B cell (primary cell): ENCODE measurements around the gene SMU1. TPM values are rescaled to one million over a fixed set of nuclear protein-coding genes. Genes with fewer than 3 reads are reported as not detected.

Experiments used
- ATAC-seq: fragments of 200-7000 bp; cut with Tn5 transposase; one replicate; pipeline ENCODE4 v1.10.0; 2021; ENCODE audit warnings: low read depth, mild to moderate bottlenecking, moderate number of reproducible peaks, moderate library complexity
- CTCF ChIA-PET: fragments of 350-600 bp; sonication (Branson Sonifier 250); formaldehyde crosslinking; loops from one replicate; lab custom pipeline; 2021; ENCODE audit warnings: antibody characterized with exemption, inconsistent platforms; lab: Charles Lee
- POLR2A ChIA-PET: fragments of 350-600 bp; sonication (Branson Sonifier 250); formaldehyde crosslinking; loops from one replicate; lab custom pipeline; 2021; ENCODE audit warnings: antibody characterized with exemption; lab: Charles Lee
- DNase-seq: peaks from one replicate; pipeline ENCODE4 v3.0.0; 2013
- H2AFZ ChIP-seq: 2 replicates; pipeline ENCODE4 v1.6.1; 2012; ENCODE audit warnings: mild to moderate bottlenecking, low read depth, low read length; ENCODE audit not compliant: insufficient read depth, poor library complexity, severe bottlenecking
- H3K27ac ChIP-seq, 2 donors: 1 replicate in 1 of 2; 2 replicates in 1 of 2; pipeline ENCODE4 v1.5.1; 2012 to 2013; ENCODE audit warnings: low read length in 2 of 2, mild to moderate bottlenecking in 2 of 2, moderate library complexity in 1 of 2
- H3K27me3 ChIP-seq, 4 experiments: fragments of 200-600 bp in 1 of 4; sonication (generic) in 1 of 4; replicated peaks in 1 of 4; 1 replicate in 2 of 4; 2 replicates in 2 of 4; pipeline versions ENCODE4 v1.6.1 to v1.7.0; 2013 to 2016; ENCODE audit warnings: low read length in 3 of 4, mild to moderate bottlenecking in 2 of 4, mixed read lengths in 1 of 4, moderate library complexity in 1 of 4; ENCODE audit not compliant: insufficient read depth in 4 of 4, control insufficient read depth in 3 of 4; ENCODE audit errors: control extremely low read depth in 1 of 4
- H3K36me3 ChIP-seq, 2 experiments: replicated peaks in 1 of 2; 1 replicate in 1 of 2; 2 replicates in 1 of 2; pipeline versions ENCODE4 v1.6.1 to v1.7.1; 2013; ENCODE audit warnings: low read length in 1 of 2; ENCODE audit not compliant: insufficient read depth in 2 of 2, control insufficient read depth in 1 of 2; ENCODE audit errors: control extremely low read depth in 1 of 2, extremely low read depth in 1 of 2
- H3K4me1 ChIP-seq, 2 donors: fragments of 200-600 bp in 1 of 2; sonication (generic) in 1 of 2; 1 replicate in 1 of 2; 2 replicates in 1 of 2; pipeline versions ENCODE4 v1.5.1 to v1.6.1; 2013 to 2017; ENCODE audit warnings: low read length in 2 of 2; ENCODE audit not compliant: control insufficient read depth in 2 of 2, insufficient read depth in 2 of 2
- H3K4me2 ChIP-seq: replicated peaks from 2 replicates; pipeline ENCODE3; 2012; ENCODE audit warnings: mild to moderate bottlenecking, low read depth, low read length; ENCODE audit not compliant: poor library complexity, severe bottlenecking
- H3K4me3 ChIP-seq, 5 experiments: fragments of 200-600 bp in 1 of 5; sonication (generic) in 1 of 5; 1 replicate in 3 of 5; 2 replicates in 2 of 5; pipeline versions ENCODE4 v1.5.1 to v1.7.0; 2011 to 2016; ENCODE audit warnings: low read length in 4 of 5, mild to moderate bottlenecking in 4 of 5, low read depth in 2 of 5, control low read depth in 1 of 5, moderate library complexity in 1 of 5; ENCODE audit not compliant: insufficient read depth in 1 of 5; ENCODE audit errors: control extremely low read depth in 1 of 5, extremely low read depth in 1 of 5
- H3K79me2 ChIP-seq: fragments of 200-600 bp; sonication (generic); one replicate; pipeline ENCODE4 v1.6.0; 2016; ENCODE audit warnings: low read length; ENCODE audit not compliant: control insufficient read depth, insufficient read depth
- H3K9ac ChIP-seq: fragments of 200-600 bp; sonication (generic); 2 replicates; pipeline ENCODE4 v1.6.1; 2017; ENCODE audit warnings: mild to moderate bottlenecking, low read length, moderate library complexity
- H3K9me3 ChIP-seq, 3 donors: one replicate each; pipeline versions ENCODE4 v1.6.1 to v1.7.1; 2013; ENCODE audit warnings: low read length in 2 of 3; ENCODE audit not compliant: control insufficient read depth in 2 of 3, insufficient read depth in 1 of 3; ENCODE audit errors: control extremely low read depth in 1 of 3
- H4K20me1 ChIP-seq: 2 replicates; pipeline ENCODE4 v1.6.0; 2012; ENCODE audit warnings: mild to moderate bottlenecking, low read length; ENCODE audit not compliant: insufficient read depth, control insufficient read depth, poor library complexity, severe bottlenecking
- H3K27ac Mint-ChIP-seq: one replicate; pipeline ENCODE4 v1.8.0; 2021; ENCODE audit warnings: mixed read lengths
- H3K27me3 Mint-ChIP-seq: one replicate; pipeline ENCODE4 v1.8.0; 2021; ENCODE audit warnings: mixed read lengths
- H3K4me1 Mint-ChIP-seq: one replicate; pipeline ENCODE4 v1.8.0; 2021; ENCODE audit warnings: mixed read lengths
- H3K4me3 Mint-ChIP-seq: one replicate; pipeline ENCODE4 v1.8.0; 2021; ENCODE audit warnings: mixed read lengths
- H3K9me3 Mint-ChIP-seq: one replicate; pipeline ENCODE4 v1.8.0; 2022; ENCODE audit warnings: mixed read lengths; ENCODE audit not compliant: insufficient read depth
- CTCF ChIP-seq: fragments of 200-600 bp; IDR thresholded peaks from one replicate; pipeline ENCODE4 v1.8.0; 2022; ENCODE audit warnings: antibody characterized with exemption, mild to moderate bottlenecking
- EZH2 ChIP-seq: IDR thresholded peaks from 2 replicates; pipeline ENCODE4 v1.6.1; 2012; ENCODE audit warnings: borderline replicate concordance, low read depth, mild to moderate bottlenecking, moderate library complexity, low read length; ENCODE audit not compliant: insufficient read depth, poor library complexity, severe bottlenecking
- WGBS: methylation state at CpG from one replicate; pipeline ENCODE4 v1.1.5; 2013; ENCODE audit warnings: missing lambda C conversion rate; ENCODE audit not compliant: insufficient coverage; 5-methylcytosine and 5-hydroxymethylcytosine counted together
- intact Hi-C: fragments of 100-400 bp; cut with micrococcal nuclease; formaldehyde crosslinking; loops from one replicate; pipeline ENCODE4 v1.10.0; 2022
- polyA plus RNA-seq: library from polyadenylated mRNA; depleted of rRNA; stranded (reverse); fragments of >200 nt; gene quantifications from 2 replicates; pipeline ENCODE4 v1.2.3, GENCODE V29; 2012
- total RNA-seq, 2 donors: library from RNA; stranded (reverse); fragments of 120-200 nt in 1 of 2; gene quantifications; 1 replicate in 1 of 2; 2 replicates in 1 of 2; pipeline versions ENCODE4 v1.2.3 to v1.2.4, GENCODE V29; 2013 to 2022

SMU1 gene
- total and polyA plus RNA-seq, 2 donors (not counting 1 experiment from before 2014, with no cell fraction given): 6.2 to 26.3 TPM

GRCh38 chr9:33040792-33041431, 35.6 kb downstream of the SMU1 start:
- no peak for TF ChIP-seq CTCF
- TF ChIP-seq EZH2: no peak
- Histone ChIP-seq H2AFZ (no peak overlapping the region), H3K4me3 (no peak overlapping the region), H3K9ac (no peak overlapping the region), H3K9me3 (no peaks in the 10 kb centered on the region), H3K27ac (no peak overlapping the region), H3K27me3 (no peaks in the 10 kb centered on the region), H3K79me2 (no peaks in the 10 kb centered on the region), H4K20me1 (peaks cover 10% of the 10 kb centered on the region), H3K36me3 (peaks cover 0 to 39% of the 10 kb centered on the region in 2 experiments), H3K4me2 (no peak overlapping the region), H3K4me1 (peaks cover 4 to 14% of the 10 kb centered on the region in 2 donors)
- CTCF ChIA-PET: interaction anchor here (0.7 to 1.6 kb wide), 3 partner anchors 15 to 369 kb away, joined by 3 to 6 read pairs (median 5); no protein-coding TSS in a partner anchor
- H3K27me3 Mint-ChIP-seq: no peaks in the 10 kb centered on the region
- peaks cover 18% of the 10 kb centered on the region for H3K4me1 Mint-ChIP-seq
- no peak overlapping the region for H3K27ac Mint-ChIP-seq
- no peak for ATAC-seq
- POLR2A ChIA-PET: interaction anchor here (0.7 kb wide), 1 partner anchor 260 kb away, joined by 6 read pairs; no protein-coding TSS in a partner anchor
- no peaks in the 10 kb centered on the region for H3K9me3 Mint-ChIP-seq
- intact Hi-C loops: no loop called here
- WGBS: 100% methylated on average over 8 of the region's 9 CpGs
- no peak for DNase-seq
- H3K4me3 Mint-ChIP-seq: no peak overlapping the region

- ChIA-PET CTCF (no interaction called here), POLR2A (no interaction called here)
- H3K9ac ChIP-seq: no peak overlapping the region
- H3K4me1 Mint-ChIP-seq: peaks cover 24% of the 10 kb centered on the region
- no CpG with 5 or more reads among the region's 5 CpGs for WGBS
- no peaks in the 10 kb centered on the region for H3K27me3 Mint-ChIP-seq
- peaks cover 77% of the 10 kb centered on the region for H4K20me1 ChIP-seq
- peaks cover 29% of the 10 kb centered on the region for H3K79me2 ChIP-seq
- H3K27ac ChIP-seq: no peak overlapping the region
- no peaks in the 10 kb centered on the region for H3K9me3 Mint-ChIP-seq
- DNase-seq: no peak
- H3K4me2 ChIP-seq: no peak overlapping the region
- intact Hi-C loops: no loop called here
- TF ChIP-seq EZH2 (no peak), CTCF (no peak)
- H3K4me1 ChIP-seq: peaks cover 0 to 3% of the 10 kb centered on the region in 2 donors
- H3K27me3 ChIP-seq: no peaks in the 10 kb centered on the region
- no peak overlapping the region for H3K4me3 Mint-ChIP-seq
- ATAC-seq: no peak
- H3K9me3 ChIP-seq: no peaks in the 10 kb centered on the region
- peaks cover 17 to 95% of the 10 kb centered on the region in 2 experiments for H3K36me3 ChIP-seq
- no peak overlapping the region for H2AFZ ChIP-seq
- H3K4me3 ChIP-seq: no peak overlapping the region
- H3K27ac Mint-ChIP-seq: no peak overlapping the region
These were observed 43.6 kb downstream of the SMU1 start for GRCh38 chr9:33032865-33033264.
